ENCODE data around the gene NAB2. TPM values are rescaled to one million over a fixed set of nuclear protein-coding genes. Genes with fewer than 3 reads are reported as not detected.

Gene NAB2, protein sequence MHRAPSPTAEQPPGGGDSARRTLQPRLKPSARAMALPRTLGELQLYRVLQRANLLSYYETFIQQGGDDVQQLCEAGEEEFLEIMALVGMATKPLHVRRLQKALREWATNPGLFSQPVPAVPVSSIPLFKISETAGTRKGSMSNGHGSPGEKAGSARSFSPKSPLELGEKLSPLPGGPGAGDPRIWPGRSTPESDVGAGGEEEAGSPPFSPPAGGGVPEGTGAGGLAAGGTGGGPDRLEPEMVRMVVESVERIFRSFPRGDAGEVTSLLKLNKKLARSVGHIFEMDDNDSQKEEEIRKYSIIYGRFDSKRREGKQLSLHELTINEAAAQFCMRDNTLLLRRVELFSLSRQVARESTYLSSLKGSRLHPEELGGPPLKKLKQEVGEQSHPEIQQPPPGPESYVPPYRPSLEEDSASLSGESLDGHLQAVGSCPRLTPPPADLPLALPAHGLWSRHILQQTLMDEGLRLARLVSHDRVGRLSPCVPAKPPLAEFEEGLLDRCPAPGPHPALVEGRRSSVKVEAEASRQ
- 10 to 100 TPM; 44.1 to 89.6 (median 64.6) TPM for total RNA-seq

DNA sequence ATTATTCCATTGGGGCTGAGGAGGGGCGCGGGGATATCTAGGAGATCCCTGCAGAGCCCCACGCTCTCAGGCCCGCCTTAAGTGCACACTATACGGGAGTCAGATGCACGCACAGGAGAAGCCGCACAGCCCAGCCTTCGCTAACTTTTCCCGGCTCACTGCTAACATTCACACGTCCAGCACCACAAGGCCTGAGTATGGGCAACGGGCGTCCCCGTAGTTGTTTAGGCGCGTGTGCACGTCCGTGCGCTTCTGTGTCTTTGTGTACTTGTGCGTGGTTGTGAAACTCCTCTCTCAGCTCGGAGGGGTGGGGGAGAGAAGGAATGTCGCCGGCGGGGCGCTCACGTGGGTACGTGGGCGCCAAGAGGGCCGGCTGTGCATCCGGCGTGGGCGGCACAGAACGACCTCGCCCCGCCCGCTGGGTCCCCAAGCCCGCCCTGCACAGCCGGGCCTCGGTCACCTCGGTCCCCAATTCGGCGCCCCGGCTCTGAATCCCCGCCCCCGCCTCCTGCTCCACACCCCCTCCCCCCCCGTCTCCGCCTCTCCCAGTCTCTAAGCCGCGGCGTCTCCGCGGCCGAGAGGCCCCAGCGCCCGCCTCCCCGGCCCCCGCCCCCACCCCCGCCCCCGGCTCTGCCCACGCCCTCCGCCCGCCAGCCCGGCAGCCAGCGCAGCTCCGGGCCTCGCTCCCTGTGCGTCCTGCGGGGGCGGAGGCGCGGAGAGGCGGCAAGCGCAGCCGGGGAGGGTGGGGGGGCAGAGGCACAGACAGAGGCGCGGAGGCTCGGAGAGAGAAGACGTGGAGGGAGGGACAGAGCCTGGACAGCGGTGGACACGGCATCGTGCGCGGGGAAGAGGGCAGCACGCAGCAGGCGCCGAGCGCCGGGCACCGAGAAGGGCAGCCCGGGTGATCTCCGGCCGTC is at the start of gene NAB2:
TSS of gene NAB2 (plus strand) at position 761 of the 917 bp plus-strand sequence. CDS start 158 bp downstream, outside the sequence.
- 0% methylated on average over 55 to 61 of the region's 91 CpGs for WGBS, 2 donors
- peak within 1 kb of the TSS; percentile 77 for H3K4me3 ChIP-seq (ENCODE audit: low read depth, poor library complexity, severe bottlenecking)
- peak in 1 of 2 donors; percentile 50 for TF ChIP-seq POLR2A (IDR thresholded peaks at IDR 0.05)
- TF ChIP-seq, protein P1, sequence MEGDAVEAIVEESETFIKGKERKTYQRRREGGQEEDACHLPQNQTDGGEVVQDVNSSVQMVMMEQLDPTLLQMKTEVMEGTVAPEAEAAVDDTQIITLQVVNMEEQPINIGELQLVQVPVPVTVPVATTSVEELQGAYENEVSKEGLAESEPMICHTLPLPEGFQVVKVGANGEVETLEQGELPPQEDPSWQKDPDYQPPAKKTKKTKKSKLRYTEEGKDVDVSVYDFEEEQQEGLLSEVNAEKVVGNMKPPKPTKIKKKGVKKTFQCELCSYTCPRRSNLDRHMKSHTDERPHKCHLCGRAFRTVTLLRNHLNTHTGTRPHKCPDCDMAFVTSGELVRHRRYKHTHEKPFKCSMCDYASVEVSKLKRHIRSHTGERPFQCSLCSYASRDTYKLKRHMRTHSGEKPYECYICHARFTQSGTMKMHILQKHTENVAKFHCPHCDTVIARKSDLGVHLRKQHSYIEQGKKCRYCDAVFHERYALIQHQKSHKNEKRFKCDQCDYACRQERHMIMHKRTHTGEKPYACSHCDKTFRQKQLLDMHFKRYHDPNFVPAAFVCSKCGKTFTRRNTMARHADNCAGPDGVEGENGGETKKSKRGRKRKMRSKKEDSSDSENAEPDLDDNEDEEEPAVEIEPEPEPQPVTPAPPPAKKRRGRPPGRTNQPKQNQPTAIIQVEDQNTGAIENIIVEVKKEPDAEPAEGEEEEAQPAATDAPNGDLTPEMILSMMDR (IDR thresholded peaks at IDR 0.05), result no peak
- DNase-seq (ENCODE audit: low spot score in 2 of 2), result peak; percentile 95 to 99
- intact Hi-C loops (cut with DNase I; ENCODE audit: low total_unique reads), result no loop called here

DNA sequence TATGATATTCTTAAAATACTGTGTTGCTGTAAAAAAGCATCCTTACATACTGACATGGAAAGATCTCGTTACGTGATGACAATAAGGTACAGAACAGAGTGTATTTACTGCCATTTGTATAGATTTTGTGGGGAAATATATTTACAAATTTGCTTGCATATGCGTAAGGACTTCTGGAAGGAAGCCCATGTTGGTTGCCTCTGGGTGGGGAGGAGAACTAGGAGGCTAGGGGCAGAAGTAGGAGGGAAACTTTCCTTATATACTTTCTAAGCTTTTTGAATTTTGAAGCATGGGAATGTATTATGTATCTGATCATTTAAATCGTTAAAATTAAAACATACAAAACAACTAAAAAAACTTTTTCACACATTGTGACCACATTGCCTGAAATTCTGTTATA is 48.7 kb upstream of the NAB2 start:
- DNase-seq (ENCODE audit: low spot score in 2 of 2), result no peak
- intact Hi-C loops (cut with DNase I; ENCODE audit: low total_unique reads), result no loop called here

DNA sequence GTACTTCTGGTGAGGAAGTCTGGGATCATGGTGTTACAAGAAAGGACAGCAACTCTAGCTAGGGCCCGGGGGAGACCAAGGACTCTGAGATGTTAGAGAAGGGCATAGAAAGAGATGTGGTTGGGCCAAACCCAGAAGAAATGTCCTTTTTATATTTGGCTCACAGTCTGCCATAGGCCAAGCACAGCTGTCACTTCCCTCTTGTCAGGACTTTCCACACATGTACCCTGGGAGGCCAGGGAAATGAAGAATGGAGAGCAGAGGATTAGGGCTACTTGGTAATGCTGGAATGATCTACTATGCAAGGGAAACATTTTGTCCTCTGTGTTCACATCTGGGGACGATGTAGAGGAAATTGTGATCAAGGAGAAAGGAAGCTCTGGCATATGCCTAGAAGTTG is 48.2 kb upstream of the NAB2 start:
- no peak overlapping the region for H3K4me3 ChIP-seq (ENCODE audit: low read depth, poor library complexity, severe bottlenecking)
- intact Hi-C loops (cut with DNase I; ENCODE audit: low total_unique reads), result no loop called here
- DNase-seq (ENCODE audit: low spot score in 2 of 2), result no peak
- TF ChIP-seq POLR2A (IDR thresholded peaks at IDR 0.05), result no peak
- TF ChIP-seq, protein P1 (IDR thresholded peaks at IDR 0.05), result no peak
- WGBS, 2 donors, result 66 to 77% methylated on average over 2 of the region's 2 CpGs

More for the DNA sequence above, 48.7 kb upstream of the NAB2 start:
- TF ChIP-seq, protein P1 (IDR thresholded peaks at IDR 0.05), result no peak
- TF ChIP-seq POLR2A (IDR thresholded peaks at IDR 0.05), result no peak
- no peak overlapping the region for H3K4me3 ChIP-seq (ENCODE audit: low read depth, poor library complexity, severe bottlenecking)
- WGBS, 2 donors, result 83 to 89% methylated on average over 4 of the region's 4 CpGs

DNA sequence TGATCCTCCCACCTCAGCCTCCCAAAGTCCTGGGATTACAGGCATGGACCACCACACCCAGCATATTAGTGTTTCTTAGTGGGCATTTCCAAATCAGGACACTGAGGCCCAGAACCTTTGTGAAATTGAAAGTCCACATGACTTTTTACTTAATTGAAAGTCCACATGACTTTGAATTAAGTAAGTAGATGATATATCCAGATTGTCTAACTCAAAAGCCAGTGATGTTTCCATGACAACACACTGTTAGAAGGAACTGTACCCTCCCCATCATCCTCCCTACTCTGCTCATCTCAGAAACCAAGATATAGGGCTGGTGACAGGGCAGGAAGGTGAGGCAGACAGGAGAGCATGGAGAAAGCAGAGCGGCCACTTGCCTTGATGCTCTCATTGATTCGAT is 46.2 kb upstream of the NAB2 start:
- DNase-seq (ENCODE audit: low spot score in 2 of 2), result no peak
- intact Hi-C loops (cut with DNase I; ENCODE audit: low total_unique reads), result no loop called here
- no peak overlapping the region for H3K4me3 ChIP-seq (ENCODE audit: low read depth, poor library complexity, severe bottlenecking)
- TF ChIP-seq POLR2A (IDR thresholded peaks at IDR 0.05), result no peak
- TF ChIP-seq, protein P1 (IDR thresholded peaks at IDR 0.05), result no peak
- 91 to 100% methylated on average over 2 of the region's 2 CpGs for WGBS, 2 donors

DNA sequence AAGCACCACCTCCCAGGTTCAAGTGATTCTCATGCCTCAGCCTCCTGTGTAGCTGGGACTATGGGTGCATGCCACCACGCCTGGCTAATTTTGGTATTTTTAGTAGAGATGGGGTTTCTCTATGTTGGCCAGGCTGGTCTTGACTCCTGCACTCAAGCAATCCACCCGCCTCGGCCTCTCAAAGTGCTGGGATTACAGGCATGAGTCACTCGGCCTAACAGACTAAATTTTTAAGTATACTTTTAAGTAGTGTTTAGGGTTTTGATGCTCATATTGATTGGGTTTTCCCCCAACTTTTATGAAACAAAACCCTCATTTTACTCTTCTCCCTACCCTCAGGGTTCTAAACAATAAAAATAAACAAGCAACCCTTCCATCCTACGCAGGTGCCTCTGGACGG is 44.4 kb upstream of the NAB2 start:
- intact Hi-C loops (cut with DNase I; ENCODE audit: low total_unique reads), result no loop called here
- H3K4me3 ChIP-seq (ENCODE audit: low read depth, poor library complexity, severe bottlenecking), result no peak overlapping the region
- no peak for DNase-seq (ENCODE audit: low spot score in 2 of 2)
- WGBS, 2 donors, result 85 to 88% methylated on average over 6 of the region's 6 CpGs
- TF ChIP-seq POLR2A (IDR thresholded peaks at IDR 0.05), result no peak
- TF ChIP-seq, protein P1 (IDR thresholded peaks at IDR 0.05), result no peak
